ENCODE measurements around the gene SRP14. TPM values are rescaled to one million over a fixed set of nuclear protein-coding genes. Genes with fewer than 3 reads are reported as not detected.

SRP14 gene
- total RNA-seq, 1 experiment from 2014 or later = 168 TPM

- no peaks in the 10 kb centered on the region for H3K9me2 ChIP-seq (ENCODE audit: insufficient read depth)
- H3K4me3 ChIP-seq (replicated peaks in 1 of 2; ENCODE audit: low read depth in 1 of 2, low read length in 2 of 2) = no peak overlapping the region
- H3K27me3 ChIP-seq (ENCODE audit: insufficient read depth, low read length) = no peaks in the 10 kb centered on the region
- no peaks in the 10 kb centered on the region for H3K36me3 ChIP-seq (ENCODE audit: control insufficient read depth in 1 of 2, insufficient read depth in 2 of 2, low read length in 2 of 2)
- H3K9ac ChIP-seq (ENCODE audit: low read length) = no peak overlapping the region
- no peak for ATAC-seq
- no peak for DNase-seq (ENCODE audit: low read depth, low spot score)
- POLR2A ChIA-PET = no interaction called here
- H4K20me1 ChIP-seq (ENCODE audit: insufficient read depth) = no peaks in the 10 kb centered on the region
- RAD21 ChIA-PET (ENCODE audit: low non-redundant PET in 1 of 2, low total read pairs in 2 of 2, uncharacterized antibody in 2 of 2, unreplicated experiment in 2 of 2) = no interaction called here
- H3K27ac ChIP-seq (ENCODE audit: low read depth, low read length) = no peak overlapping the region
- CTCF ChIA-PET = no interaction called here
- no peaks in the 10 kb centered on the region for H3K79me2 ChIP-seq (ENCODE audit: insufficient read depth, low read length)
- H3K9me3 ChIP-seq (ENCODE audit: control insufficient read depth in 1 of 2, insufficient read depth in 1 of 2, low read depth in 1 of 2, low read length in 2 of 2) = no peaks in the 10 kb centered on the region
- intact Hi-C loops (cut with micrococcal nuclease) = no loop called here
- no peak overlapping the region for H3K4me2 ChIP-seq (ENCODE audit: low read length)
- peaks cover 10 to 23% of the 10 kb centered on the region in 2 experiments for H3K4me1 ChIP-seq (ENCODE audit: control insufficient read depth in 1 of 2, insufficient read depth in 2 of 2, low read length in 2 of 2)
- H2AFZ ChIP-seq (ENCODE audit: low read depth, low read length, poor library complexity, severe bottlenecking) = no peak overlapping the region
- TF ChIP-seq ELF1 (IDR thresholded peaks at IDR 0.05; ENCODE audit: borderline replicate concordance, low read depth) = no peak
- TF ChIP-seq SIN3A (IDR thresholded peaks at IDR 0.05; ENCODE audit: low read depth) = no peak
- TF ChIP-seq YY1 (IDR thresholded peaks at IDR 0.05; ENCODE audit: extremely low read depth, insufficient replicate concordance, low read depth, low read length) = no peak
- no peak for TF ChIP-seq EGR1 (IDR thresholded peaks at IDR 0.05; ENCODE audit: low read depth)
- TF ChIP-seq CBX3 (IDR thresholded peaks at IDR 0.05; ENCODE audit: low read depth) = no peak
- no peak for TF ChIP-seq EZH2 (IDR thresholded peaks at IDR 0.05)
- TF ChIP-seq ZNF274 (IDR thresholded peaks at IDR 0.05; ENCODE audit: low read depth, low read length) = no peak
- no peak for TF ChIP-seq TCF7L2 (IDR thresholded peaks at IDR 0.05; ENCODE audit: borderline replicate concordance, extremely low read depth, insufficient read depth, insufficient read length)
- TF ChIP-seq CTCF (IDR thresholded peaks at IDR 0.05 in 2 of 3, conservative IDR thresholded peaks at IDR 0.05 in 1 of 3; ENCODE audit: borderline replicate concordance in 1 of 3, insufficient read depth in 1 of 3, low read depth in 2 of 3, low read length in 2 of 3) = no peak
- no peak for TF ChIP-seq POLR2AphosphoS5 (IDR thresholded peaks at IDR 0.05; ENCODE audit: low read depth, low read length)
- TF ChIP-seq ATF3 (IDR thresholded peaks at IDR 0.05) = no peak
- BruUV-seq (replicated peaks) = no TSS peak
These were observed 25.4 kb upstream of the SRP14 start for GRCh38 chr15:40064231-40064894.
